HG02884 (cell line): ENCODE data around the gene GIPC1.
"Not testable (repeated sequence)": the region's sequence is repeated elsewhere in the genome, so short reads cannot be mapped to it uniquely, and the experiment has no call there.

ENCODE experiments used
- ATAC-seq: cut with Tn5 transposase; IDR thresholded peaks from one replicate; pipeline ENCODE4 v1.9.1; 2021; ENCODE audit warnings: mild to moderate bottlenecking, moderate library complexity; ENCODE audit not compliant: unreplicated experiment

The GIPC1 gene, protein sequence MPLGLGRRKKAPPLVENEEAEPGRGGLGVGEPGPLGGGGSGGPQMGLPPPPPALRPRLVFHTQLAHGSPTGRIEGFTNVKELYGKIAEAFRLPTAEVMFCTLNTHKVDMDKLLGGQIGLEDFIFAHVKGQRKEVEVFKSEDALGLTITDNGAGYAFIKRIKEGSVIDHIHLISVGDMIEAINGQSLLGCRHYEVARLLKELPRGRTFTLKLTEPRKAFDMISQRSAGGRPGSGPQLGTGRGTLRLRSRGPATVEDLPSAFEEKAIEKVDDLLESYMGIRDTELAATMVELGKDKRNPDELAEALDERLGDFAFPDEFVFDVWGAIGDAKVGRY

DNA sequence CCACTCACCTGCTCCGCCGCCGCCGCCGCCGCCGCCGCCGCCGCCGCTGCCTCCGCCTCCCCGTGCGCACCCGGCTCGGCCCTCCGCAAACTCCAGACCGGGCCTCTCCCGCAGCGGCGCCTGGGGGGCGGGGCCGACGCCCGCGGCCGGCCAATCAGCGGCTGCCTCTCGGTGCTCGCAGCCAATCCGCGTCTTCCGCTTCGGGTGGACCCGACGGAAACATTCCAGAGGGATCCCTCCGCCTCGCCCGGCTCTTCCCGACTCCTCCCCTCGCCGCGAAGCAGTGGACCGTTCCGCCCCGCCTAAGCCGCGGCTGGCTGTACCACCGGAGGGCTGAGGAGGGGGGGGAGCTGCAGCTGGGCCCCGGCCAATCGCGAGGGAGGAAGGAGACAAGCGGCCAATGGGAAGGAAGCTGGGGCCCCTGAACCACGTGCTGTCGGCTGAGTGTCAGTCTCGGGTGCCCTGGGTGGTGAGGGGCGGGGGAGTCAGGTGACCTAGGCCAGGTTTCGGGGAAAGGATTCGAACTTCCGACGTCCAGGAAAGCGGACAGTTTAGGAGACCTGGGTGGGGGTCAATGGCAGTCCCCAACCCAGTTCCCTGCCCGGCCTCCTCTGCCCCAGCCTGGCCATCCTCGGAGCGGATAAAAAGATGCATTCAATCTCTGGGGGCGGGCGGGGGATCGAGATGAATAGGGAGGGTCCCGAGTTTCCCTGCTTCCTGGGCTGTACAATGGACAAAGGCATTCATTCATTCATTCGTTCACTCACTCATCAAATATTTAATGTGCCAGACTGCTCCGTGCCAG lies at the start of gene GIPC1:
TSS of gene GIPC1 (minus strand) at position 99 of the 805 bp plus-strand sequence. CDS start 13,151 bp downstream, outside the sequence.
- ATAC-seq, result no peak

DNA sequence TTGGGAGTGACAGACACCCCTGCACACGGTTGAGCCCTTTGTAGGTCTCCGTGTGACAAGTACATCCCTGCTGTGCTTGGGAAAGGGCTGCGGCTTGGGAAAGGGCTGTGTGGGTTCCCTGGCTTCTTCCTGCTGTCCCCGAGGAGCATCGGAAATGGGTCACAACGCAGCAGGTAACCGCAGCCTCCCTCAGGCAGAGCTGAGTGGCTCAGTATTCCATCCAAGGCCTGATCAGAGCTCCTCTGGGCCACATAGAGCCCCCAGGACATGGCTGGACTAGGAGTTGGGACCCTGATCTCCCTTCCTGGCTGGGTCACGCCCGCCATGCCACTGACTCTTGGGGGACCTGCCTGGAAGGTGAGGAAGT lies 49.8 kb upstream of the GIPC1 start:
- ATAC-seq, result no peak

DNA sequence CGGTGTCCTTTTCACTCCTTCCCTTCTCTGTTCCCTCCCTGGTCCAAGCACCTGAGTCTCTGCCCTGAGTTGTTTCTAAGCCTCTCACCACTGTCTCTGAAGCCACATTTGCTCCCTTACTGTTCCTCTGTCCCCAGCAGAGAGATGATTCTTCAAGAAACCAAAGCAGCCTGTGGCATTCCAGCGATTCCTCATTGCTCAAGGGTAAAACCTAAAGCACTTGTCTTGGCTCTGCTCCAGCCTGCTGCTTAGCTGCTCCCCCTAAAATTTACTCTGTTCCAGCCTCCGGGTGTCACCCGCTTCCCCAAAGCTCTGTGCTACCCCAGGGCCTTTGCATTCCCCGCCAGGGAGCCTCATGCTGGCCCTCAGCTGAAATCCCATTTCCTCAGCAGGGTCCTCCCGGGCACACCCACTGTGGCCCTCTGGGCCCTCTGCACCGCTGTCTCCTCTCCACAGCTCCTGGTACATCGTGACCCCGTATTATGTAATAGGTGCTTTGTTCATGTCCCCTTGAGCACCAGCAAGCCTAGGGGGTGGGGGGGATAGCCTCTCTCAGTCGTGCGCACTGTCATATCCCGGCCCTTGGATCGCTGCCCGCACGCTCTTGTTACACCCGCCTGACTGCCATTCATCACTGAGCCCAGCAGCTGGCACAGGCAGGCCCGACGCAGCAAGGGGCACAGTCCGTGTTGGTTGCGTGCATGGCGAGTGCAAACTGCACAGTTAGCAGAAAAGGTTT lies 49.2 kb upstream of the GIPC1 start:
- ATAC-seq, result no peak

DNA sequence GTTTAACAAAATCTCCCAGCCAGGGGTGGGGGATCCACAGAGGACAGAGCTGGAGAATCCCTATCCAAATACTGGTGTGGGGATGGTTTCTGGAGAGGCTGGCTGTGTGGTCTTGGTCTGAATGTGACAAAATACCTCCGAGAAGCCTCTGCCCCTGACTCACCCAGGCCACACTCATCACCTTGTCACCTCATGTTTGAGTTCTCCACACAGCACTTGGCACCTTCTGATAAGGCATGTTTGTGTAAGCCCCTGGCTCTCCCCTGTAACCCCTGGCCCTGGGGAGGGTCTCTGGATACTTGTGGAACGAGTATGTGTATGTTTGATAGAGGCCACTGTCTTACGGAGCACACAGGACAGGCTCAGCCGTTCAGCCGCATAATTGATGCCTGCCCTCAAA lies 48.1 kb upstream of the GIPC1 start:
- no peak for ATAC-seq

DNA sequence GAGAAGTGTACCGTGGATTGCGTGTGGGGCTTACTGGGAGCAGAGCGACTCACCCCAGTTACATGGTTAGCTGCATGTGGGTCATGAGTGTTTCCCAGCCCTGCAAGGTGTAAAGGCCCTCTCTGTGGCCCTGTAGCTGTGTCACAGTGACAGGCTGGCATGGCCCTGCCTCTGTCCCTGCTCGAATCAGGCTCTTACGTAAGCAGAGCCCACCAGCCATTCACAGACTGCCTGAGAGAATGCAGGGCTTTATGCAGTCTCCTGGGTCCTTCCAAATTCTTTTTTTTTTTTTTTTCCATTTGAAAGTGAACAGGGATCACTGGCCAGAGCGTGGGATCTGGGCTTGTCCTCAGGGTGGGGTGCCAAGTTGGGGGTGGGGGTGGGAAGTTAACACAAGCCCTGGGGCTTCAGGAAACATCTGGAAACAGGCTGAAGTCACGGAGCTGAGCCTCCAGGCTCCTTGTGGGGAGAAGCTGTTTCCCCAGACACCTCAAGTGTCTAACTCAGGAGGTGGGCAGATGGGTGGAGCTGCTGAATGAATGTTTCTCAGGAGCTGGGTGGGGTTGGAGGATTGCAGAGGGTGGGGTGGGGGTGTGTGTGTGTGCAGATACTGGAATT lies 46.9 kb upstream of the GIPC1 start:
- ATAC-seq, result no peak

DNA sequence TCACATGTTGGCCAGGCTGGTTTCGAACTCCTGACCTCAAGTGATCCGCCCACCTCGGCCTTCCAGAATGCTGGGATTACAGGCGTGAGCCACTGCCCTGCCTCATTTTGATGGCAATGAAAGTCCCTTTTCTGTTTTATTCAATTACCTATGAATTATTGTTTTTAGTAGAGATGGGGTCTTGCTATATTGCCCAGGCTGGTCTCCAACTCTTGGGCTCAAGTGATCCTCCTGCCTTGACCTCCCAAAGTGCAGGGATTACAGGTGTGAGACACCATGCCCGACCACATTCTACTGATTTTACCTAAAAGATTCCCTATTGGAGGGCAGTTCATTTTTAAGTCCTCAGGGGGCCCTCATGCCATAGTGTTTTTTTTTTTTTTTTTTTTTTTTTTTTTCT lies 46.1 kb upstream of the GIPC1 start:
- ATAC-seq, result not testable (repeated sequence)

DNA sequence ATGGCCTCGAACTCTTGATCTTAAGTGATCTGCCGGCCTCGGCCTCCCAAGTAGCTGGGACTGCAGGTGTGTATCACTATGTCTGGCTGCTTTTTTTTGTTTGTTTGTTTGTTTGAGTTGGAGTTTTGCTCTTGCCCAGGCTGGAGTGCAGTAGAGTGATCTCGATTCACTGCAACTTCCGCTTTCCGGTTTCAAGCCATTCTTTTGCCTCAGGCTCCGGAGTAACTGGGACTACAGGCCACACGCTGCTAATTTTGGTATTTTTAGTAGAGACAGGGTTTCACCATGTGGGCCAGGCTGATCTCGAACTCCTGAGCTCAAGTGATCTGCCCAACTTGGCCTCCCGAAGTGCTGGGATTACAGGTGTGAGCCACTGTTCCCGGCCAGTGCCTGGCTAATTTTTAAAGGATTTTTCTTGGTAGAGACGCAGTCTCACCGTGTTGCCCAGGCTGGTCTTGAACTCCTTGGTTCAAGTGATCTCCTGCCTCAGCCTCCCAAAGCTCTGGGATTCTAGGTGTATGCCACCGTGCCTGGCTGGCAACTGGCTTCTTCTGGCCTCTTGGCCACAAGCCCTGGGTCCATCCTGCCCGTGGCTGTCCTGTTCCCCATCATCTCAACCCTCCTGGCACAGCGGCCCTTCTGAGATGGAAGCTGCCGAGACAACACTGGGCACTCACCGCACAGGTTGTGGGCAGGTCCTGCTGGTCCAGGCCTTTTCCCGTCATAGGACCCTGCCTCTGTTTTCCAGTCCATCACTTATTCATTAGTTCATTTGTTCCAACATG lies 45.0 kb upstream of the GIPC1 start:
- ATAC-seq, result no peak

DNA sequence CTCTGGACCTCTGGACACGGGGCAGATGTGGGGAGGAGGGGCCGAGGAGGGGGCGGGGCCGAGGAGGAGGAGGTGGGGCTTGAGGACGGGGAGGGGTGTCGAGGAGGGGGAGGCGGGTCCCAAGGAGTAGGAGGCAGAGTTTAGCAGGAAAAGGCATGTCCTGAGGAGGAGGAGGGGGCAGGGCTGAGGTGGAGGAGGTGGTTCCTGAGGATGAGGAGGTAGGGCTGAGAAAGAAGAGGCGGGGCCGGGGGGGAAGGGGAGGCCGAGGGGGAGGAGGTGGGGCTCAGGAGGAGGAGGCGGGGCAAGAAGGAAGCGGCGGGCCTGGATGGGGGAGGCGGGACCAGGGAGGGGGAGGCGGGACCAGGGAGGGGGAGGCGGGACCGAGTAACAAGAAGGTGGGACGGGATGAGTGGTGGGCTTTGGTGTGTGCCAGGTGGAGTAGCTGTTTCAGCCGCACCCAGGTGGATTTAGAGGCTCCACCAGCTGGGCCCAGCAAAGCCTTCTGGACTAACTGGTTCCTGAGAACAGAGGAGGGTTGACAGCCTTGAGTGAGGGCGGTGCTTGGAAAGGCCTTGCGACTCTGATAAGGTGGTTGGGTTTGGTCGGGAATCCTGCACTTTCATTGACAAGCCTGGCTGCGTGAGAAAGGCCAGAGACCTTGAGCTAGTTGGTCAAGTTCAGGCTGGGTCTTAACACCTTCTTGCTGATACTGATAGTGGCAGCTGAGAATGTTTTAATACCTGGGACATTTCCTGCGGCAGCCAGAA lies 41.2 kb upstream of the GIPC1 start:
- no peak for ATAC-seq

DNA sequence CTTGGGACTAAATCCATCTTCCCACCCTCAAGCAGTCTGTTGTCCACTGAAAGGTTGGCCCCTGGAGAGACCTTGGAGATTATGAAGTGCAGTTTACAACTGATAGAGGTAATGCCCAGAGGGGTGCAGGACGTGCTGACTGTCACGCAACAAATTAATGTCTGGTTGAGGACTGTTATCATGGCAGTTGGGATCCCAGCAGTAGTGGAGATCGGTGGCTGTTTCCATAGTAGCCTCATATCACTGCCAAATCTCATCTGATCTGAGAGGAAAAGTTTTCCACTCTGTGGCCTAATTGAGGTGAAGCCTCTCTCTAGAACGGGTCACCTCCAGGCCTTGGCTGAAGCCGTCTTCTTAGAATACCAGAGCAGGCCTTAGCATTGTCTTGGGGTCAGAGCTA lies 37.5 kb upstream of the GIPC1 start:
- ATAC-seq, result no peak

DNA sequence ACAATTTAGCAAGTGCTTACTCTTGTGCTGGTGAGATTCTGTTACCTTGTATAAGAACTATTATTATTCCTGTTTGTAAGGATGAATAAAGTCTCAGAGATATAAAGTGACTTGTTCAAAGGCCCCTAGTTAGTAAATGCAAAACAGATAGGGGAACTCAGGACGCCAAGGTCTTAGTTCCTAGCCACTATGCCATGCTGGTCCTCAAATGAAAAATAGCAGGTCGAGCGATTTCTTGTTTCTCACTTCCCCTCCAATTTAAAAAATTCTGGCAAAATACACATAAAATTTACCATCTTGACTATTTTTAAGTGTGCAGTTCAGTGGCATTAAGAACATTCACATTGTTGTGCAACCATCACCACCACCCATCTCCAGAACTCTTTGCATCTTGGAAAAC lies 34.6 kb upstream of the GIPC1 start:
- ATAC-seq, result no peak

DNA sequence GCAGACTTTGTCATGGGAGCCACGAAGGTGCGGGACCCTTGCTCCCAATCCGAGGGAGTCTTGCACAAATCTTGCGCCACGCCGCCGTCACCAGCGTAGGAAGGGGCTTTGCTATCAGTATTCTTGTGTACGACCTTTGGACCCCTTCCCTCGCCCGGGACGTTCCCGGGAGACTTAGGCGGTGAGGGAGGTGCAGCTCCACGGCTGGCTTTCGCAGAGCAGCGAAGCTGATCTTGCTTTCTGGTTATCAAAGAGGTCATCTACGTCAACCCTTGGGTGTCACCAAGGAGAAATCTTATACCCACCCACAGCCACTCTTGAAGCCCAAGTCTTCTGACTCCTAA lies 34.0 kb upstream of the GIPC1 start:
- ATAC-seq, result no peak

DNA sequence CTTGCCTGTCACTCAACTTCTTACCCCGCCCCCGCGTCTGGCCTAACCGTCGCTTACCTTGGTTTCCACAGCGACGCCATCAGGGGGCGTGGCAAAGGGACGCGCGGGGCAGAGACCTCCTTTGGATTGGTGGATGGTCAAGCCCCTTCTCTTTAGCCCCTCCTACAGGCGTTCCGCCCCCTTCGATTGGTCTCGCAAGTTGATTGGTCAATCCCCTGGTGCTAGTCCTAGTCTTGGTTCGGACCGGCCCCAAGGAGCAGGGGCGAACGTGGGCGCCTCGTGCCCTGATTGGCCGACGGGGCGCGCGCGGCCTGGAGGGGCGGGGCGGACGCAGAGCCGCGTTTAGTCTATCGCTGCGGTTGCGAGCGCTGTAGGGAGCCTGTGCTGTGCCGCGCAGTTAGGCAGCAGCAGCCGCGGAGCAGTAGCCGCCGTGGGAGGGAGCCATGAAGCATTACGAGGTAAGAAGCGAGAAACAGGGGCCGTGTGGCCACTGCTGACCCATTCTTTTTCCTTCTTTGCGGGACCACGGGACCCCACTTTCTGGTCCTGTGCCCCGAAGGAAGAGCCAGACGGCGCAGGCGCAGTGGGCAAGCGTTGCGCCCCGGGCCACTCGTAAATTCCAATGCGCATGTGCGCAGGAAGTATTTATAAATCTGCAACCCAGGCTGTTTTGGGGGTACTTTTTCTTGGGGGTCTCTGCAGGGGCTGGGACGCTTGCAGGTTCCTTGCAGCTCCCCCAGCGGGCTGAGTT lies 33.5 kb upstream of the GIPC1 start, which contains the start of gene TECR:
TSS of gene TECR (plus strand) at position 341 of the 751 bp plus-strand sequence. CDS start at position 444, 103 bp downstream.
- ATAC-seq, result peak; percentile 94

DNA sequence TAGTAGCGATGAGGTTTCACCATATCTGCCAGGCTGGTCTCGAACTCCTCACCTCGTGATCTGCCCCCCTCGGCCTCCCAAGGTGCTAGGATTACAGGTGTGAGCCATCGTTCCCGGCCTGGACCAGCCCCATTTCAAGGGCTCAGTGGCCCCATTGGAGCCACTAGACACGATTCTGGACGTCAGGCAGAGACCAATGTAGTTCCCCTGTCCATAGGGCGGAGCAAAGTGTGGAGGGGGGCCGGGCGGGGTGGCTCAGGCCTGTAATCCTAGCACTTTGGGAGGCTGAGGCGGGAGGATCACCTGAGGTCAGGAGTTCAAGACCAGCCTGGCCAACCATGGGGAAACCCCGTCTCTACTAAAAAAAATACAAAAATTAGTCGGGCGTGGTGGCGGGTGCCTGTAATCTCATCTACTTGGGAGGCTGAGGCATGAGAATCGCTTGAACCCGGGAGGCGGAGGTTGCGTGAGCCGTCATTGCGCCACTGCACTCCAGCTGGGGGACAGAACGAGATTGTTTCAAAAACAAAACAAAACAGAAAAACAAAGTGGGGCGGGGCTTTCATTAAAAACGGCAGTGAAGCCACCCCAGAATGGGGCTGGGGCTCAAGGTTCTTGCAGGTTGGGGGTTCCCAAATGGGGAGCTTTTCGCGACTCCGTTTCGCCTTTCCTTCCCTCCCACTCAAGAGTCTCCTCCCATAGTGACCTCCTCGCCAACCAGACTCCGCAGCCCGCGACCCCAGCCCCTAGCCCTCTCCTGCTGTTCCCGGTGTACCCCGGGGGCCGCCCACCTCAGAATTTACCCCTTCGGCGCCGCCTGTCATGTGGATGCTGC lies 32.7 kb upstream of the GIPC1 start:
- ATAC-seq, result no peak

DNA sequence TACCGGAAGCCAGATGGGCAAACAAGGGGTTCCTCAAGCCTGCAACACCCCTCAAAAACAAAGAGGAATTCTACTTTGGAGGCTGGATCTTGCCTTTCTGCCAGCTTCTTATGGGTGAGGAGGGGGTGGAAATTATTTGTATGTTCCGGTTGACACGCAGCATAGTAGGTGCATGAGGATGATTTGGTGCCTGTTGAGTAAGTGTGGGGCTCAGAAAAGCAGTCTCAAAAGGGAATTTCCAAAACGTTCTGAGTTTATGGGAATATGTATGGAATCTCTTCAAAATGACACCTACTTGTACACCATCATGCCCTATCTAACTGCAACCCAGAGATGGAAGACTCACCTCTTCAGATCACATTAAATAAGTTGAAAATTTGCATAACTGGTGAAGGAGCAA lies 30.5 kb upstream of the GIPC1 start:
- ATAC-seq, result no peak

DNA sequence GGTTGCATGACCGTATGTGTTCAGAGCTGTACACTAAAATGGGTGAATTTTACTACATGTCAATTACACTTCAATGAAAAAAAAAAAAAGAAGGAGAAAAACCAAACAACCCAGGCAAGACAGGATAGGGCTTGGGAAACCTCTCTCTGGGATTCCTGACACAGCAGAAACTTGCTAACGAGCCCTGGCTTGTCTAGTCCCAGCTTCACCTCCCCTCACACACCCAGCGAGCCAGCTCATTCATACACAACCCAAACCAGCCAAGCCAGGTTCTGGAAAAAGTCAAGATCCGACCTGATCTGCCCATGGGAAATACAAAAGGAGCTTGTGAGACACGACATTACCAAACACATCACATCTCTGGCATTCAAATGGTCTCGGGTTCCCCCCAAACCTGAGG lies 29.8 kb upstream of the GIPC1 start:
- no peak for ATAC-seq

DNA sequence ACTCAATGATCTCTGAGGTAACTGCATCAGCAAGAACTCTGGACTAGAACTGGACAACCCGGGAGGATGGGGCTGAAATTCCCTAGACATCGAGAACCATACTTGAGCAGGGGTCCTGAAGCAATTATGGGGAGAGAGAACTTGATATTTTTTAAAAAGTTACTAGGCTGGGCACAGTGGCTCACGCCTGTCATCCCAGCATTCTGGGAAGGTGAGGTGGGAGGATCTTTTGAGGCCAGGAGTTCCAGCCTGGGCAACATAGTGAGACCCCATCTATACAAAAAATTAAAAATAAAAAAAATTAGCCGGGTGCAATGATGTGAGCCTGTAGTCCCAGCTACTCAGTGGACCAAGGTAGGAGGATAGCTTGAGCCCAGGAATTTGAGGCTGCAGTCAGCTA lies 24.6 kb upstream of the GIPC1 start:
- no peak for ATAC-seq

DNA sequence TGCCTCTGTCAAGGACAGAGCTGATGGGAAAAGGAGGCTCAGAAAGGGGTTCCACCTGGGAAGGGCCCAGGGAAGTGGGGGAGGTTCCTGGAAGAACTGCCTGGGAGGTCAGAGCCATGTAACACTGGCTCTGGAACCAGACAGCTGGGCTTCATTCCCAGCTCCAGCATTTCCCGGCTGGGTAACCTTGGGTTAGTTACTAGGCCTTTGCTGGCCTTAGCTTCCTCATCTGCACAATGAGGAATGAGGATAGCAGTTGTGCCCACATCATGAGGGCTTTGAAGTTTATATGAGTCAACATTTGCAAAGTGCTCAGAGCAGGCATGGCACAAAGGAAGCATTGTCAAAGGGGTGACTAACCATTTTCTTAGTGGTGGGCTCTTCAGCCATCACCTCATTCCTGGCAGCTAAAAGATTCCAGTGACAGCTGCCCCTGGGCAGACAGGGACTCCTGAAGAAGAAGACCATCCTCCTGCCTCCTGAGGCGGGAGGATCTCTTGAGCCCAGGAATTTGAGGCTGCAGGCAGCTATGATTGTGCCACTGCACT lies 24.0 kb upstream of the GIPC1 start:
- ATAC-seq, result no peak
